ENCODE results near the gene NR5A2.

NR5A2 gene

GRCh38 chr1:200036619-200037270 lies 9.2 kb downstream of the NR5A2 start:
- no peak for DNase-seq

- no peak for DNase-seq
Measured at GRCh38 chr1:200037501-200037900, 10.0 kb downstream of the NR5A2 start.

GRCh38 chr1:200037904-200038303 lies 10.4 kb downstream of the NR5A2 start:
- DNase-seq: no peak

- no peak for DNase-seq
Measured at GRCh38 chr1:200038325-200038980, 10.9 kb downstream of the NR5A2 start.

- DNase-seq: no peak
Measured at GRCh38 chr1:200038981-200039848, 11.7 kb downstream of the NR5A2 start.

GRCh38 chr1:200039849-200040474 lies 12.5 kb downstream of the NR5A2 start:
- no peak for DNase-seq

GRCh38 chr1:200040481-200041138 lies 13.1 kb downstream of the NR5A2 start:
- DNase-seq: no peak

GRCh38 chr1:200041337-200042118 lies 14.0 kb downstream of the NR5A2 start:
- DNase-seq: no peak

GRCh38 chr1:200042119-200042551 lies 14.6 kb downstream of the NR5A2 start:
- DNase-seq: no peak

GRCh38 chr1:200042552-200043335 lies 15.2 kb downstream of the NR5A2 start:
- DNase-seq: no peak

GRCh38 chr1:200043336-200043668 lies 15.8 kb downstream of the NR5A2 start:
- no peak for DNase-seq

- DNase-seq: no peak
Measured at GRCh38 chr1:200046115-200046514, 18.6 kb downstream of the NR5A2 start.

- DNase-seq: no peak
Measured at GRCh38 chr1:200048244-200048643, 20.7 kb downstream of the NR5A2 start.

- DNase-seq: no peak
Measured at GRCh38 chr1:200049810-200050209, 22.3 kb downstream of the NR5A2 start.

GRCh38 chr1:200051620-200052019 lies 24.1 kb downstream of the NR5A2 start:
- no peak for DNase-seq

GRCh38 chr1:200053091-200053490 lies 25.6 kb downstream of the NR5A2 start:
- DNase-seq: no peak

GRCh38 chr1:200053646-200054045 lies 26.1 kb downstream of the NR5A2 start:
- DNase-seq: no peak

GRCh38 chr1:200058341-200058740 lies 30.8 kb downstream of the NR5A2 start:
- no peak for DNase-seq

GRCh38 chr1:200062143-200062542 lies 34.6 kb downstream of the NR5A2 start:
- DNase-seq: no peak

GRCh38 chr1:200072636-200073285 lies 45.3 kb downstream of the NR5A2 start:
- DNase-seq: no peak

GRCh38 chr1:200073286-200073637 lies 45.8 kb downstream of the NR5A2 start:
- no peak for DNase-seq
